GM21619 (cell line): ENCODE data around the gene SLC5A5.

Experiments used
- ATAC-seq: cut with Tn5 transposase; IDR thresholded peaks from one replicate; pipeline ENCODE4 v1.9.1; 2021; ENCODE audit not compliant: unreplicated experiment

Gene SLC5A5

DNA sequence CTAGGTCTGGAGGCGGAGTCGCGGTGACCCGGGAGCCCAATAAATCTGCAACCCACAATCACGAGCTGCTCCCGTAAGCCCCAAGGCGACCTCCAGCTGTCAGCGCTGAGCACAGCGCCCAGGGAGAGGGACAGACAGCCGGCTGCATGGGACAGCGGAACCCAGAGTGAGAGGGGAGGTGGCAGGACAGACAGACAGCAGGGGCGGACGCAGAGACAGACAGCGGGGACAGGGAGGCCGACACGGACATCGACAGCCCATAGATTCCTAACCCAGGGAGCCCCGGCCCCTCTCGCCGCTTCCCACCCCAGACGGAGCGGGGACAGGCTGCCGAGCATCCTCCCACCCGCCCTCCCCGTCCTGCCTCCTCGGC, at the start of gene SLC5A5:
SLC5A5 (plus strand) TSS at position 68 of the 373 bp plus-strand sequence. CDS start 375 bp downstream, outside the sequence.
- ATAC-seq: no peak

DNA sequence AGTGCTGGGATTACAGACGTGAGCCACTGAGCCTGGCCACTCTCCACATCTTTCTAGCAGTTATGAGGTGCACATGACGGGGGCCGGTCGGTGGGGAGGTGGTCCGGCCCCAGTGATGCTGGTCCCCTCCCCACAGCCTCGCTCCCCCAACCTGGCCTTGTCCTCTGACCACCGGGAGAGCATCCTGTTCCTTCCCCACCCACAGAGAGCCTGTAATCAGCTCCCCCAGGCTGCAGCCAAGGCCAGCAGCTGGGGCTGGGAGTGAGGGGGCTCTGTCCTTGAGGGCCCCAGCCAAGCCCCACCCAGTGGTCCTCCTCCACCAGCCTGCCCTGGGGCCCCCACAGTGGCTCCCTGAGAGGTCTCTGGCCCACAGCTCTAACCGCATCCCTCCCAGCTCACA, 47.4 kb upstream of the SLC5A5 start:
- no peak for ATAC-seq

GRCh38 chr19:17826508-17827056, 45.2 kb upstream of the SLC5A5 start:
- no peak for ATAC-seq

DNA sequence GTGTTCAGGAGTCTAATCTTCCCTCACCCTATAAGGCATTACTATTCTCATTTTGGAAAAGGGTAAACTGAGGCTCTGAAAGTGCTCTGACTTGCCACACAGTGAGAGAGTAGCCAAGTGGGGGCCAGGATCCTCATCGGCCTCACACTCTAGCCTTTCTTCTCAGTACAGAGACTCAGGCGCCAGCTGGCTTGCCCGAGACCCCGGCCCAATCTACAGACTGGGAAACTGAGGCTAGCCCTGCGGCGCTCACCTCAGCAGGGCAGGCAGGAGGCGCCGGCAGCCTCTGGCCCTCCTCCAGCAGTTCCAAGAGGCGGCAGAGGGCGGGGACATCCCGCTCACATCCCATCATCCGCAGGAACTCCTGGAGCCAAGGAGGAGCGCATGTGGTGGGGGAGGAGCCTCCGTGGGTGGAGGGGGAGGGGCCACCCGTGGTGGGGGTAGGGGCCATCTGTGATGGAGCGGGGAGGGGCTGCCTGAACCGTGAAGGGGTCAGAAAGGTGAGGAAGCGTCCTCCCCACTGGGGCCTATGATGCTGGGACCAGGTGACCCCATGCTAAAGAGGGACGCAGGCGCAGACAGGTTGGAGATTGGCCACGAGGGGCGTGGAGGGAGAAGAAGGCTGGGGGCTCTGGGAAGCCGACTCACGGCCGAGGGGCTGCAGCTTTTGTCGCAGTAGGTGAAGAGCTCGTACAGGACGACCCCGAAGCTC, 41.7 kb upstream of the SLC5A5 start:
- no peak for ATAC-seq

DNA sequence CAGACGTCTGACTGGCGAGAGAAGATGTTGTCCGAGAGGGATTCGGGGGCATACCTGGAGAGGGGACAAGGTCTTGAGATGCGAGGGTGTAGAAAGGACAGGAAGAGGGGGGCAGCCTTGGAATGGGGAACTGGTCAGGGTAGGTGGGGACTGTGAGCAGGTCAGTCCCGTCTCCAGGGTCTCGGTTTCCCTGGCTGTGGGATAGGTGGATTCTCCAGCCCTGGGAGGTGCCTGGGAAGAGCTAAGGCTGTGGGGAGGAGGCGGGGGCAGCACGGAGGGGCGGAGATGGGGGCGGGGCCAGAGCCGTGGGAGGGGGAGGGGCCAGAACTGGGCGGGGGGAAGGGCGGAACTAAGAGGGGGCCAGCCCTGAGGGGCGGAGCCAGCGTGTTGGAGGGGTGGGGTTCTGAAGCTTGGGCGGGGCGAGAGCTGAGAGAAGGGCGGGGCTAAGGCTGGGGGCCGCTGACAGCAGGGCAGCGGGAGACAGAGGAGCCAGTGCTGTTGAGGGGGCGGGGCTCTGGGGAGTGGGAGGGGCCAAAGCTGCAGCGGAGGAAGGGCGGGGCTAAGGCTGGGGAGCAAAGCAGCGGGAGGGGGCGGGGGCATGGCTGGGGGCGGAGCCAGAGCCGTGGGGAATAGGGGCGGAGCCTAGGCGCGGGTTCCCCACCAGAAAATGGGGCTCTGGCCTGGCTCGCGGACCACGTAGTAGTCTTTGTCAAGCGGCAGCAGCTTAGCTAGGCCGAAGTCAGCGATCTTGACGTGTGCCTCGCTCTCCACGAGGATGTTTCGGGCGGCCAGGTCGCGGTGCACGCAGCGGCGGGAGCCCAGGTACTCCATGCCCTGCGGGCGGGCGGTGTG, 41.0 kb upstream of the SLC5A5 start:
- no peak for ATAC-seq

DNA sequence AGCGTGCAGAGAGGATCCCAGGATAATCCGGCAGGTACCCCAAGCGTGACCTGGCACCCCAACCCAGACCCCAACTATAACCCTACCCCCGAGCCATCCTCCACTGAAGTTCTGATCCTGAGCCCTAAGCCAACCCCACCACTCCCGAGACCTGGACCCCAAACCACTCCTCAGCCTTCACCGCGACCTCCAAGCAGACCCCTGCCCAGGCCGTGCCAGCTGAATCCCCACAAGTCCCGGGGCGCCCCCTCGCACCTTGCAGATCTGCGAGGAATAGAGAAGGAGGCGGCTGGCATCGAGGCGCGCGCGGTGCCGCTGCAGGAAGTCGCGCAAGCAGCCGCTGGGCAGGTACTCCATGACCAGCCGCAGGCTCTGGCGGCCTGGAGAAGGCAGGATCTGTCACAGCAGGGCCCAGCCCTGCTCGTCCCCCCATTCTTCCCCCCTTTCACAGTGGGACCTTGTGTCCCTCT, 40.3 kb upstream of the SLC5A5 start:
- no peak for ATAC-seq

DNA sequence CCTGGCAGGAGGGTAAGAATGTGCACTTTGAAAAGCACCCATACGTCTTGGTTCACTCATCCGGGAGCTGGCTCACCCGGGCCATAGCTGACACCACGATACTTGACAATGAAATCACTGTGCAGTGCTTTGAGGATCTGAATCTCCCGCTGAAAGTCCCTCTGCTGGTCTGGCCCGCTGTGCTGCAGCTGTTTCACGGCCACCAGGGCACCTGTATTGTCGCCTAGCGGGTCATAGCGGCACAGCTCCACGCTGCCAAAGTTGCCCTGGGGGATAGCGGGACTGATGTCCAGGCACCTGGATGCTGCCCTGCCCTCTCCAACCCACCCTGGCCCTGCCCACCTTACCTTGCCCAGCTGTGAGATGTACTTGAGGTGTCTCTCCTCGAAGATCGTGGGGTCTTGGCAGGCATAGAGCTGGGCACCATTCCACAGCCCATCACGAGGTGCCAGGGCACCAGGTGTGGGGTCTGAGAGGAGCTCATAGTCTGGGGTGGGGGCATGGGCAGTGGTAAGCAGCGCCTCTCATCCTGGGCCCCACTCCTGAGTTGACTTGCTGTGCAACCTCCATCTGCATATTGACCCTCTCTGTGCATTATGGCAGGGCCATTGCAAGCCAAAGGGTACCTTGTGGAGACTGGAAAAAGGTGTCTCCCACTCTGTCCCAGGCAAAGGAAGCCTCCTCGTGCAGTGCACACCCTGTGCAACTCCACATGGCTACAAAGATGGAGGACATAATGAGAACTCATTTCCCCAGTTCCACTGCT, 39.1 kb upstream of the SLC5A5 start:
- ATAC-seq: no peak

GRCh38 chr19:17834350-17835181, 37.2 kb upstream of the SLC5A5 start:
- ATAC-seq: no peak

DNA sequence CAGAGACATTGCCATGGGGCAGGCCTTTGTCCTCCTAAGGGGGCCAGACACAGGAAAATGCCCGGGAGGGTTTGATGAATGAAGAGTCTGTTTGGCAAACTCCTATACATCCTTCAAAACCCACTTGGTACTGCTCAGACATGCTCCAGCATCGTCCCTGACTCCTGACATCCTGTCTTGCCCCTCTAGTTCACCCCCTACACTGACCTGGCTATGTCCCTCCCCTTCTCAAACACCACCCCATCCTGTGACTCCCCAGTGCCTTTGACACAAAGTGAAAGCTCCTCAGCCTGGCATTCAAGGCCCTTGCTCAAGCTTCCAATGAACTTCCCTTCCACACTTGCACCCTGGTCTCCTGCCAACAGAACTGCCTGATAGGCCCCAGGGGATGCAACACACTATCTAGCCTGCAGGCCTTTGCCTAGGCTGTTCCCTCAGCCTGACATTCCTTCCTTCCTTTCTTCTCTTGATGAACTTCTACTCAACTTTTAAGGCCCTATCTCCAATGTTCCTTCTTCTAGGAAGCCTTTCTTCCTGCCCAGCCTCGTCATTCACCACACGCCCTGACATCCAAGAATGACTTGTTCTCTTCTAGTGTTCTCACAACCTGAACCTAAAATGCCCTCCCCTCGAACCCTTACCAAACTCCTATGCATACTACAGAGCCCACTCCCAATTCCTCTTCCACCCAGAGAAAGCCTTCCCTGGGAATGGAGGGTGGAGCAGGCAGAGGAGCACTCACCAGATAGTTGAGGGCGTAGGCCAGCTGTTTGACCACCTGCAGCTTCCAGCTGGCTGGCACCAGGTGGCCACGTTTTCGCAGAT, 36.4 kb upstream of the SLC5A5 start:
- no peak for ATAC-seq

- no peak for ATAC-seq
Observed at GRCh38 chr19:17836530-17836929, 35.2 kb upstream of the SLC5A5 start.

DNA sequence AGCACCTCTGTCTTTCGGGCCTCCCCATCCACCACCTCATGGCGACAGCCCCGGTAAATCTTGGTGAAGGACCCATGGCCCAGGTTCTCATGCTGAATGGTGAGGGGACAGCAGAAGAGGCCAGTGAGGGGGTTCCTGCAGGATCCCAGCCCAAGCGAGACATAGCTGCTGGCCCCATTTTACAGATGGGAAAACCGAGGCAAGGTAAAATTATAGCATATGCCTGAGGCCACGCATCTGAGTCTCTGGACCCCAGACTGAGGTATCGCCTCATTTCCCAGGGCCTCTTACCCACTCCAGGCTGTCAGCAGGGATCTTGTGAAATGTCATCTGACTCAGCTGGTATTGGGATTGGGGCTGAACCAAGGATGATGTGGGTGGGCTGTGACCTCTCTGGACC, 33.8 kb upstream of the SLC5A5 start:
- ATAC-seq: no peak

DNA sequence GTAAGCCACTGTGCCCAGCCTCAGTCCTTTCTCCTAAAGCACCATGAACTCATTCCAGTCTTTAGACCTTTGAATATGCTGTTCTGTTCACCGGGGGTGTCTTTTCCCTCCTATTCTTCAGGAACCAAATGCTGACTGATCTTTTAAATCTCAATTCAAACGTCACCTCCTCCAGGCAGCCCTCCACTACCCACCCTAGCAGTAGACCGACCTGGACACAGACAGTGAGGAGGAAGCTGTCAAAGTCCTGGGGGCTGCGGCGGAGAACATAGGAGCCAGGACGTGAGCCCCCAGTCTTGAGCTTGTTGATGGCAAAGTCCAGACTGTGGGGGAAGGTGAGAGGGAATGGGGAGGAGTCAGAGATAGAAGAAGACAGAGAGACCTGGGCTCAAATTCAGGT, 31.7 kb upstream of the SLC5A5 start:
- no peak for ATAC-seq

DNA sequence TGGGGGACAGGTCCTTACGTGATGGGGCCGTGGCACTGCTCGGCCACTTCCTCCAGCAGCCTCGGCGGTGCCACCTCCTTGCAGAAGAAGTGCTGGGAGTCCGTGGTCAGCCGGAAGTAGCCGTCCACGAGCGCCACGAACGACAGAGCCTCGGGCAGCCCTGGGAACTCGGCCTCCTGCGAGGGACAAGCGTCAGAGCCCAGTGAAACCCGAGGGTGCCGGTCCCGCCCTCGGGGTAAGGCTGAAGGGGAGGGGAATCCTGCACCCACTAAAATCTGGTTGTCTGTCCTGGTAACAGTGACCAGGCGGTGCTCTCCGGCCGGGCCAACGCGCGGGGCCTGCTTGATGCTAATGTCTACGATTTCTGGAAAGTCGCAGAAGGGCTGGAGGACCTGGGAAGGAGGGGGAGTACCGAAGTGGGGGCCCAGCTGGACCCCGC, 30.4 kb upstream of the SLC5A5 start:
- ATAC-seq: no peak

DNA sequence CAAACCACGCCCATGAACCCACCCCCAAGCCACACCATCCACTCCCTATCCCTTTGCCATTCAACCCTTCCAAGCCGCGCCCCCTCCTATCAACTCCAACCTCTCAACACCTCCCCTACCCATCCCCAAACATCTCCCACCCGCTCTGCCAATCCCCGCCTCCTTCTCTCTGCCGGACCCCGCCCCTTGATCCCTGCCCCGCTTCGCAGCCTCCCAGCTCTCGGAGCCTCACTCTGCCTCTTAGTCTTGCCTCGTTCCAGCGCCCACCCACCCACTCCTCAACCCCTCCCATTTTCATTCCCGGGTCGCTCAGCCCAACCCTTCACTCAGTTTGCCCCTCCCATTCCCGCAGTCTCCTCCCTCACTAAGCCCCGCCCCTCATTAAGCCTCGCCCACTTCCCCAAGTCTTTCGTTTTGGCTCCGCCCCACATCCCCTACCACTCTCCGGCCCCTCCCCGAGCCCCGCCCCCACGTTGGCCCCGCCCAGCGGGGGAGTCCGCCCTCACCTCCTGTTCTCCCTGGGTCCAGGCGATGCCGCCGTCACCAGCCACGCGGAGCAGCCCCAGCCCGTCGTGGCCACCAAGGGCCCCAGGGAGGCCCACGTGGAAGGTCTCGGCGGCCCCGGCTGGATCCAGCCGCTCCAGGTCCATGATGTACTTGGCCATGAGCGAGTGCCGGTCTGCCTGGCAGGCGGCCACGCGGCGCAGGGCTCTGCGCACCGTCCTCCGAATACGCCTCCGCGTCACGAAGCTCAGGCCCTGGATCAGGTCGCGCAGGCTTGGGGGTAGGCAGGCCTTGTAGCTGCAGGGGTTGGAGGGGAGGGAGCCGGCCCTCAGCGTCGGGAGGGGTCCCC, 29.7 kb upstream of the SLC5A5 start:
- ATAC-seq: no peak

DNA sequence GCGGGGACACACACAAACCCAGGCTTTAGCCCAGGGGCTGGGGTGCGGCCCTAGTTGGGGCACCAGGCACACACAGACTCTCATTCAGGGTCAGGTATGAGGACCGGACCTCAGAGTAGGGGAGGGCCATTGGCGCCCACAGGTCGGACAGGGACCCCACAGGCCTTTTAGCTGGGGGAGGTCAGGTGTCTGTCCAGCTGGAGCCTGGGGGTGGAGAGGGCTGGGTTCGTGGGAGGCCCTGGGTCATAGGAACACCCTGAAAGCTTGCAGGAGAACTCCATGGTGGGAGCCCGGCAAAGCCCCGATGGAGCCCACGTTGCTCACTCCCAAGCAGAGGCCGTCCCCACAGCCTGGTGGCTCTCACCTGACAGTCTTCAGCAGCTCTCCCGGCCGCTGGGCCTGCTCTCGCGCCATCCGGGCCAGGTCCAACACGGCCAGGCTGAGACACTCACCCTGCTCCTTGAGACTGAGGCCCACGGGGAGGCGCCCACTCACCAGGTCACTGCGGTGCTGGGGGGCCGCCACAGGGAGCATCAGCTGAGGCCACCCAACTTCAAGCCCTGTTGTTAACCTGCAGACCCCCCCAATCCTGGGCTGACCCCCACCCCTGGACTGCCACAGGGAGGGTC, 29.0 kb upstream of the SLC5A5 start:
- ATAC-seq: no peak

GRCh38 chr19:17843292-17843827, 28.4 kb upstream of the SLC5A5 start:
- ATAC-seq: no peak

GRCh38 chr19:17843908-17844490, 27.7 kb upstream of the SLC5A5 start:
- ATAC-seq: no peak
